Fibroblast of the aortic adventitia (primary cell): ENCODE data around the gene BRD9. TPM values are rescaled to one million over a fixed set of nuclear protein-coding genes. Genes with fewer than 3 reads are reported as not detected.

Experiments used
- DNase-seq: peaks from one replicate; pipeline ENCODE4 v3.0.0-alpha.2; 2010; ENCODE audit warnings: low read depth
- H3K4me3 ChIP-seq: 2 replicates; pipeline ENCODE4 v1.5.1; 2011; ENCODE audit warnings: low read depth, mild to moderate bottlenecking, control low read depth, low read length, moderate library complexity
- total RNA-seq: library from RNA; depleted of rRNA; stranded (reverse); fragments of >200 nt; gene quantifications from 2 replicates; pipeline ENCODE4 v1.2.3, GENCODE V29; 2012; ENCODE audit warnings: low replicate concordance
- TF ChIP-seq, protein P1 (sequence below): IDR thresholded peaks from 2 replicates; pipeline ENCODE4 v1.5.1; 2011; ENCODE audit warnings: mild to moderate bottlenecking, low read length, control low read depth, inconsistent platforms; ENCODE audit not compliant: insufficient read depth

The BRD9 gene
- total RNA-seq, 1 donor = 26.8 TPM

GRCh38 chr5:909086-909485, 16.5 kb upstream of the BRD9 start:
- no peak for DNase-seq
- TF ChIP-seq, protein P1, sequence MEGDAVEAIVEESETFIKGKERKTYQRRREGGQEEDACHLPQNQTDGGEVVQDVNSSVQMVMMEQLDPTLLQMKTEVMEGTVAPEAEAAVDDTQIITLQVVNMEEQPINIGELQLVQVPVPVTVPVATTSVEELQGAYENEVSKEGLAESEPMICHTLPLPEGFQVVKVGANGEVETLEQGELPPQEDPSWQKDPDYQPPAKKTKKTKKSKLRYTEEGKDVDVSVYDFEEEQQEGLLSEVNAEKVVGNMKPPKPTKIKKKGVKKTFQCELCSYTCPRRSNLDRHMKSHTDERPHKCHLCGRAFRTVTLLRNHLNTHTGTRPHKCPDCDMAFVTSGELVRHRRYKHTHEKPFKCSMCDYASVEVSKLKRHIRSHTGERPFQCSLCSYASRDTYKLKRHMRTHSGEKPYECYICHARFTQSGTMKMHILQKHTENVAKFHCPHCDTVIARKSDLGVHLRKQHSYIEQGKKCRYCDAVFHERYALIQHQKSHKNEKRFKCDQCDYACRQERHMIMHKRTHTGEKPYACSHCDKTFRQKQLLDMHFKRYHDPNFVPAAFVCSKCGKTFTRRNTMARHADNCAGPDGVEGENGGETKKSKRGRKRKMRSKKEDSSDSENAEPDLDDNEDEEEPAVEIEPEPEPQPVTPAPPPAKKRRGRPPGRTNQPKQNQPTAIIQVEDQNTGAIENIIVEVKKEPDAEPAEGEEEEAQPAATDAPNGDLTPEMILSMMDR = no peak
- H3K4me3 ChIP-seq = no peak overlapping the region

- no peak for DNase-seq
- TF ChIP-seq, protein P1 = no peak
- H3K4me3 ChIP-seq = no peak overlapping the region
These were observed 15.6 kb upstream of the BRD9 start for GRCh38 chr5:908172-908571.

- DNase-seq = no peak
- H3K4me3 ChIP-seq = no peak overlapping the region
- TF ChIP-seq, protein P1 = no peak
These were observed 14.8 kb upstream of the BRD9 start for GRCh38 chr5:907366-907910.

GRCh38 chr5:905139-905642, 12.6 kb upstream of the BRD9 start:
- DNase-seq = no peak
- no peak overlapping the region for H3K4me3 ChIP-seq
- TF ChIP-seq, protein P1 = no peak

DNA sequence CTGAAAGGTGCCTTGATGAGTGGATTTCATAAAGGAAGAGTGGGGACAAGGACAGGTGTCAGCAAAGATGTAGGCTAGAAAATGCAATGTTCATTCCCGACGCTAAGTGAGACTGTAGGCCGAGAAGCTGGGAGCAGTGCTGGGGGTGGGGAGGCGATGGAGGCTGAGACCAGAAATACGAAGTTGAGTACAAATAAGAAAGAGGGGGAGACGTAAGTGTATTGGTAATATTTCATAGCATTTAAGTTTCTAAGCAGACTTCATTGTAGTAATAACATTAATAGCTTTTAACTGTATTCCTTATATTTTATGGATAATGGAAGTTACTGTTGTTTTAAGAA, 11.1 kb upstream of the BRD9 start:
- DNase-seq = no peak
- TF ChIP-seq, protein P1 = no peak
- H3K4me3 ChIP-seq = no peak overlapping the region

GRCh38 chr5:902129-902916, 9.7 kb upstream of the BRD9 start:
- TF ChIP-seq, protein P1 = no peak
- no peak overlapping the region for H3K4me3 ChIP-seq
- DNase-seq = no peak
